T-helper 1 cell treated with Interleukin-12 subunit alpha and Interleukin-12 subunit beta and Interleukin-4 antibody, amounts not matched to agents 30 ng/mL and 1 ng/mL, for 36 hours (primary cell): ENCODE measurements around the gene MKNK2. TPM values are rescaled to one million over a fixed set of nuclear protein-coding genes. Genes with fewer than 3 reads are reported as not detected.
"Not testable (repeated sequence)": the region's sequence is repeated elsewhere in the genome, so short reads cannot be mapped to it uniquely, and the experiment has no call there.

ENCODE experiments used
- intact Hi-C: fragments of 100-400 bp; cut with micrococcal nuclease; formaldehyde crosslinking; loops from one replicate; pipeline ENCODE4 v1.15.1; 2024
- total RNA-seq: library from RNA; stranded (reverse); gene quantifications from 2 replicates; pipeline ENCODE4 v1.2.3, GENCODE V29; 2022

MKNK2 gene
- total RNA-seq, 1 donor from 2014 or later = 205 TPM

DNA sequence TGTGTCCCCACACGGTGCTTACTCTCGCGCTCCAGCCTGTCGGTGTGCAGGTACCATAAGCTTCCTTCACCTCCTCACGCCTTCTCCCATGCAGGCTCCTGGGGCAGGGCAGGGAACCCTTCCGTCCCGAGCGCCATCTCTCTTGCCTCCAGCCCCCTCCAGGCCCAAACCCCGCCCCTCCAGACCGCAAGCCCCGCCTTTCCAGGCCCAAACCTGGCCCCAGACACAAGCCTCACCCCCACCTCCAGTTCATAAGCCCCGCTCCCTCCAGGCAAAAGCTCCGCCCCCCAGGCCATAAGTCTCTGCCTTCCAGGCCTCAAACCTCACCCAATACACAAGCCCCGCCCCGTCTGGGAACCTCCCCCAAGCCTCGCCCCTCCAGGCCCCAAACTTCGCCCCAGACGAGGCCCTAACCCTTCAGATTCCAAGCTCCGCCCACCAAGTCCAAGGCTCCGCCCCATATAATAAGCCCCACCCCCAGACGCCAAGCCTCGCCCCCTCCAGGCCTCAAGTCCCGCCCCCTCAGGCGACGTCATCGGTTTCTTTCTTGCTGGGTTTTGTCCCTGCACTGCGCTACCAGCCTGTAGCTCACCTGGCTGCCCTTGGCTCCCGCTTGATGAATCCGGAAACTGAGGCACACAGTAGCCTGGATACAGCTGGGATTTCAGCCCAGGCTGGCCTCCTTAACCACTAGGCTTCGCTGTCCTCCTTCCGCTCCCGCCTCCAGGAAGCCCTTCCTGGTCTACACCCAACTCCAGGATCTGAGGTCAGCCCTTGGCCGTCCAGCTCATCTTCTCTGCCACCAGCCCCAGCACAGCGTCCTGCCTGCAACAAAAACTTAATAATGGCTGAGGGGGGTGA, 16.1 kb downstream of the MKNK2 start:
- intact Hi-C loops = loop anchor here (1.0 kb wide), 1 partner anchor 16 kb away; no protein-coding TSS in a partner anchor

DNA sequence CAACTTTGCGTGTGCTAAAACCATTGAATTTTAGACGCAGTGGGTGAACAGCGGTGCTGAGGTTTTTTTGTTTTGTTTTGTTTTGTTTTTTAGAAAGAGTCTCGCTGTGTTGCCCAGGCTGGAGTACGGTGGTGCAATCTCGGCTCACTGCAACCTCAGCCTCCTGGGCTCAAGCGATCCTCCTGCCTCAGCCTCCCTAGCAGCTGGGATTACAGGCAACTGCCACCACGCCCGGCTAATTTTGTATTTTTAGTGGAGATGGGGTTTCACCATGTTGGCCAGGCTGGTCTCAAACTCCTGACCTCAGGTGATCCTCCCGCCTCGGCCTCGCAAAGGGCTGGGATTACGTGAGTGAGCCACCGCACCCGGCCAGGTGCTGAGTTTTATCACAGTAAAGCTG, 16.8 kb downstream of the MKNK2 start:
- intact Hi-C loops = not testable (repeated sequence)

DNA sequence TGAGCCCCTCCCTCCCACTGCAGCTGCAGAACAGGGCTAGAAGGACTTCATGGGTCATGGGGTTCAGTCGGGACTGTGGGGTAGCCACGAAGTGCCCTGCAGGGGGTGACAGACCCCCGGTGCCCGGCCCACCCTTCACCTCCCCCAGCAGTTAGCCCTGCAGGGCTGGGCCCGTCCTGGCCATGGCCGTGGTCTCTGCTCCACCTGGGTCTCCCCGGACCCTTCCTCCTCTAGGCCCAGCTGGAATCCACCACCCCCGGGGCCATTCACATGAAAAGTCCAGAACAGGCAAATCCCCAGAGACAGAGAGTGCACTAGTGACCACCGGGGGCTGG, 17.3 kb downstream of the MKNK2 start:
- intact Hi-C loops = no loop called here

DNA sequence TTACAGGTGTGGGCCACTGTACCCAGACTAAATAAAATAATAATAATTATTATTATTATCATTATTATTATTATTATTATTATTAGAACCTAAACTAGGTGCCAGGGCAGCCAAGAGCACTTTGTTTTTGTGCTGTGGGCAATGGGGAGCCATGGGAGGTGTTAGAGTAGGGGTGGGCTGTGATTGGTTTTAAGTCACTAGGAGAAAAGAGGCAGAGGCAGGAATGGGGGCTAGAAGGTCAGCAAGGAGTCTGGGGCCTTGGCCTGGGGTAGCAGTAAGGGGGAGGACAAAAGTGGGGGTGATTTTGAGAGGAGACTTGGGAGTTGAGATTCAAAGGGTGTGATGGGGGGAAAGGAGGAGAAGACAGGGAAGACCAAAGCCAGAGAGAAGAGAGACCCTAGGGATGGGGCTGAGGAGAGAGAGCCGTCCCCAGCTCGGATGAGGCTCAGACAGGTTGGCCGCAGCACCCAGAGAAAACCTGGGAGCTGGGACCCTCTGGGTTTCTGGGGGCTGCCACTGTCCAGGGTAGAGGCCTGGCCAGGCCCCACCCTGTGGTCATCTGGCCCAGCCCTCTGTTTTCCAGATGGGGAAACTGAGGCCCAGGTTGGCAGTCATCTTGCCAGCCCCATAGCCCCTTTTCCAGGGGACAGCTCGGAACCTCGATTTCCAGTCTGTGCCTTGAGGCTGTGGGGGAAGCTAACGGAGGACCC, 17.8 kb downstream of the MKNK2 start:
- intact Hi-C loops = no loop called here

DNA sequence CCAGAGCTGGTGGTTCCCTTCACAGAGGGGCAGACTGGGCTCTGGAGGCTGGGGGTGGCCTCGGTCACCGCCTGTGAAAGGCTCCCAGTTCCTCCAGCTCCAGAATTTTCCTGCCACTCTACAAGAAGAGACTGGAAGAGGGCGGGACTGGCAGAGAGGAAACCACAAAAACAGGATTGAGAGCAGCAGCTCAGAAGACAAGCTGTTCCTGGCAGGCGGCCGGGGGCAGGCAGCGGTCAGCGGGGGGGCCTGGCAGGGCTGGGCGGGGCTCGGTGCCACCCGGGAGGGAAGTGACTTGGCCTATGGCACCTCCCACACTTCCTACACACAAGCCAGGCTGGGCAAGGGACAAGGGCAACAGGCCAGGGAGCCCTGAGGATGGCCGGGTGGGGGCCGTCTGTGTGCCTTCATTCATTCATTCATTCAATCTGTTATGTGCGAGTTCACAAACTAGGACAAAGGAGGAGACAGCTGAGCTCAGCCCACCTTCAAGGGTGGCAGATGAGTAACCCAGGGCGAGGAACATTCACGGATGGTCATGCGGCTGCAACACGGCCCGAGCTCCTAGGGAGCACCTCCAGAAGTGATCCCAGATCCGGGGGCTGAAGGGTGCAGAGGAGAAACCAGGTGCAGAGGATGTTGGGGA, 18.6 kb downstream of the MKNK2 start:
- intact Hi-C loops = no loop called here

DNA sequence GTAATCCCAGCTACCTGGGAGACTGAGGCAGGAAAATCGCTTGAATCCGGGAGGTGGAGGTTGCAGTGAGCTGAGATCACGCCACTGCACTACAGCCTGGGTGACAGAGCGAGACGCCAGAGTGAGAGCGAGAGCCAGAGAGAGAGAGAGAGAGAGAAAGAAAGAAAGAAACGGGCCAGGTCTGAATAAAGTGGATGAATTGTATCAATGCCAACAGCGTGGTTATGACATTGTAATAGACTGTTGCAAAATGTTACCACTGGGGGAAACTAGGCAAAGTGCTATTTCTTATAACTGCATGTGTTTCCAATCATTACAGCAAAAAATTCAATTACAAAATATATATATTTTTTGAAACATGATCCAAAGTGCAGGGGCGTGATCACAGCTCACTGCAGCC, 23.7 kb downstream of the MKNK2 start:
- intact Hi-C loops = no loop called here

DNA sequence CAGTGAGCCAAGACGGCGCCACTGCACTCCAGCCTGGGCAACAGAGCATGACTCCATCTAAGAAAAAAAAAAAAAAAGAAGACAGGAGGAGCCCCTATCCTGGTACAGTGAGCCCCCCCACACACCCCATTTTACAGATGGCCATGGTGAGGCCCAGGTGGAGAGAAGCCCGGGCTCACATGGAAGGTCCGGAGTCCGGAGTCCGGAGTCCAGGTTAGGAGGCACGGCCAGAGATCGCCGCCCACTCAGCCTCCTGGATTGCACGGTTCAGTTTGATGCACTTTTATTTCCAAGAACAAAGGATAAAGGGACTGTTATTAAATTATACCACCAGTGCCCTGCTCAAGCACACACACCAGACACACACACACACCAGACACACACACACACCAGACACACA, 24.3 kb downstream of the MKNK2 start:
- intact Hi-C loops = no loop called here

DNA sequence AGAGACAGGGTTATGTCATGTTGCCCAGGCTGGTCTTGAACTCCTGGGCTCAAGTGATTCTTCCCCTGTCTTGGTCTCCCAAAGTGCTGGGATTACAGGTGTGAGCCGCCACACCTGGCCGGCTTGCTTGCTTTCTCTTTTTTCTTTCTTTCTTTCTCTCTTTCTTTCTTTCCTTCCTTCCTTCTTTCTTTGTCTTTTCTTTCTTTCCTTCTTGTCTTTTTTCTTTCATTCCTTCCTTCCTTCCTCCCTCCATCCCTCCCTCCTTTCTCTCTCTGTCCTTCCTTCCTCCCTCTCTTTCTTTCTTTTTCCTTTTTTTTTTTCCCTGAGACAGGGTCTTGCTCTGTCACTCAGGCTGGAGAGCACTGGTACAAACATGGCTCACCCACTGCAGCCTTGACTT, 28.8 kb downstream of the MKNK2 start:
- intact Hi-C loops = no loop called here

DNA sequence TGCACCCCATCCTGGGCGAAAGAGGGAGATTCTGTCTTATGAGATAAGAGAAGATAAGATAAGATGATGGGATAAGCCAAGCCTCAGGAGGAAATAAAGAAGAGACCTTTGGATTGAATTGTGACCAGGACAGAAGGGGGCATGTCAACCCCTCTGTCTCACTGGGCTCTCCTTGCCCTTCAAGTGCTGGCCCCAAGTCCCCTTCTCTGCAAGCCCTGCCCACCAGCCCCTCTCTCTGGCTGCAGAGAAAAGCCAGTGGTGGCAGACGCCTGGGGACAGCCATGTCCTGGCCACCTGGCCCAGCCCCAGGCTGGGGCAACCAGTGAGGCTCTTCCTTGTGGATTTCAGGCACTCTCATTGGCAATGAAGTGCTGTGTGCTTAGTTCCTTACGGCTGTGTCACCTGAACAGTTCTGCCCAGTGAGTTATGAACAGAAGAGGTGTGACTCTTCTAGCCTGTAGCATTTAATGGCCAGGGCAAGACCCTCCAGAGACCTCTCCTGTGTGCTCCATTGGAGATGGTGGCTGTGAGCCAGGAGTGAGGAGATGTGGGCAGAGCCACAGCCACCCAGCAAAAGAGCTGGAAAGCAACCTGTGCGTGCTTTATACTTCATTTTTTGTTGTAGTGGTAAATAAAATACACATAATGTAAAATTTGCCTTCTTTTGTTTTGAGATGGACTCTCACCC, 29.4 kb downstream of the MKNK2 start:
- intact Hi-C loops = no loop called here

DNA sequence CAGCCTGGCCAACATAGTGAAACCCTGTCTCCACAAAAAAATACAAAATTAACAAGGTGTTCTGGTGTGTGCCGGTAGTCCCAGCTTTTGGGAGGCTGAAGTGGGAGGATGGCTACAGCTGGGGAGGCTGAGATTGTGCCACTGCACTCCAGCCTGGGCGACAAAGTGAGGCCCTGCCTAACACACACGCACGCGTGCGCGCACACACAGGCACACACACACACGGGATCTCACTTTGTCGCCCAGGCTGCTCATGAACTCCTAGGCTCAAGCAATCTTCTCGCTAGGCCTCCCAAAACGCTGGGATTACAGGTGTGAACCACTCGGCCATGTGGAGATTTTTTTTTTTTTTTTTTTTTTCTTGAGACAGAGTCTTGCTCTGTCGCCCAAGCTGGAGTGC, 32.3 kb downstream of the MKNK2 start:
- intact Hi-C loops = loop anchor here (1.0 to 2.0 kb wide), 8 partner anchors 17 to 133 kb away; partner anchors contain the start of genes AP3D1, IZUMO4, MKNK2 and MOB3A

DNA sequence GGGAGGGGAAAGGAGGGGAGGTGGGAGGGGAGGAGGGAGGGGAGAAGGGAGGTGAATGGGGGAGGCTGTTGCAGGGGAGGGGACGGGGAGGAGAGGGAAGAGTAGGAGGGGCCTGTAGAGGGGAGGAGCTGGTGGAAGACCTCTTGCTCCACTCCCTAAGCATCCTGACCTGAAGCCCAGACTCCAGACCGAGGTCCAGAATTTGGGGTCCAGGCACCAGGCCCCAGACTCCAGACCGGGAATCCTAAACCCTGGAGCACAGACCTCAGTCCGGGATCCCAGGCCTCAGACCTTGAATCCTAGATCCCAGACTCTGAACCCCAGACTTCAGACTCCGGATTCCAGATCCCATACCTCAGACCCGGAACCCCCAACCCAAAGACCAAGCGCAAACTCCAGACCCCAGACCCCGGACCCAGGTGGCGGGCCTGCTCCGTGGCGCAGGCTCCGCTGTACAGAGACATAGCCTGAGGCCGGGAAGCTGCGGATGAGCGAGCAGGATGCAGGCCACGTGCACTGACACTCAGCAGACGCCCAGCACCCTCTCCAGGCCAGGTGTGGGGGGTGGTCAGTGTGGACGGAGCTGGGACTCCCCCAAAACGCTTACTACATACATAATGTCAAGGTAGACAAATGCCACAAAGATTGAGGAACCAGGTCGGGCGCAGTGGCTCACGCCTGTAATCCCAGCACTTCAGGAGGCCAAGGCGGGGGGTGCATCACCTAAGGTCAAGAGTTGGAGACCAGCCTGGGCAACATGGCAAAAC, 34.8 kb downstream of the MKNK2 start:
- intact Hi-C loops = no loop called here

DNA sequence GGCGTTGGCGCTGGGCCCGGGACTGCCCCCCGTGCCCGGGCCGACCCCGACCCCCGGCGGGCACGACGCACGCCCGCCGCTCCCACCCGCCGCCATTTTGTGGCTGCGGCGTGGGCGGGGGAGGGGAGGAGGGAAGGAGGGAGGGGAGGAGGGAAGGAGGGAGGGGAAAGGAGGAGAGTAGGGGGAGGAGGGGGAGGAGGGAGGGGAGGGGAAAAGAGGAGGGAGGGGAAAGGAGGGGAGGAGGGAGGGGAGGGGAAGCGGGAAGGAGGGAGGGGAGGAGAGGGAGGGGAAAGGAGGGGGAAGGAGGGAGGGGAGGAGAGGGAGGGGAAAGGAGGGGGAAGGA, 35.5 kb downstream of the MKNK2 start, which contains the start of gene BTBD2:
Gene BTBD2, minus strand, starts transcription at position 107 of the 343 bp plus-strand sequence. Its CDS starts 11 bp downstream, at position 96.
- intact Hi-C loops = no loop called here

DNA sequence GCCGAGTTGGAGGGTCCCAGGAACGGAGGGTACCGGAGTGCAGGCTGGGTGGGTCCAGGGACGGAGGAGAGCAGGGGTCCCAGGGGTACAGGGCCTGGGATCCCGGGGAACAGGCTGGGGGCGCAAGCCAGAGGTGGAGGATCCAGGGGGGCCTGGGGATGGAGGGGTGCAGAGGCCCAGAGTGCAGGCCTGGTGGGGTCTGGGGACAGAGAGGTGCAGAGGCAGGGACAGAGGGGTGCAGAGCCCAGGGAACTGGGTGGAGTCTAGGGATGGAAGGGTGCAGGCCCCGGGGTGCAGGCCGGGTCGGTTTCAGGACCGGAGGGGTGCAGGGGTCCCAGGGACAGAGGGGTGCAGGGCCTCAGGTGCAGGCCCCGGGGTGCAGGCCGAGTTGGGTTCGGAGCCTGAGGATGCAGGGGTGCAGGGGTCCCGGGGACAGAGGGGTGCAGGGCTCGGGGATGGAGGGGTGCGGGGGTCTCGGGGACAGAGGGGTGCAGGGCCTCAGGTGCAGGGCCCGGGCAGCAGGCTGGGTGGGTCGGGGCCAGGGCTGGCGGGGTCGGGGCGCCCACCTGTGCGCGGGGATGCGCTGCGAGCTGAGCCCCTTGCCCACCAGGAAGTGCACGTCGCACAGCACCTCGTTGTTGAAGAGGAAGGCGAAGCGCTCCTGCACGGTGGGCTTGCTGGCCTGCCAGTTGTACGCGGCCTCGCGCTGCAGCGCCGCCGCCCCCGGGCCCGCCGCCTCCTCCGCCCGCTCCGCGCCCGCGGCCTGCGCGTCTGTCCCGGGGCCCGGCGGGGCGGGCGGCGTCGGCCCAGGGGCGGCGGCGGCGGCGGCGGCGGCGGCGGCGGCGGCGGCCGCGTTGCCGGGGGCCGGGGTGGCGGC, 36.1 kb downstream of the MKNK2 start:
- intact Hi-C loops = no loop called here

DNA sequence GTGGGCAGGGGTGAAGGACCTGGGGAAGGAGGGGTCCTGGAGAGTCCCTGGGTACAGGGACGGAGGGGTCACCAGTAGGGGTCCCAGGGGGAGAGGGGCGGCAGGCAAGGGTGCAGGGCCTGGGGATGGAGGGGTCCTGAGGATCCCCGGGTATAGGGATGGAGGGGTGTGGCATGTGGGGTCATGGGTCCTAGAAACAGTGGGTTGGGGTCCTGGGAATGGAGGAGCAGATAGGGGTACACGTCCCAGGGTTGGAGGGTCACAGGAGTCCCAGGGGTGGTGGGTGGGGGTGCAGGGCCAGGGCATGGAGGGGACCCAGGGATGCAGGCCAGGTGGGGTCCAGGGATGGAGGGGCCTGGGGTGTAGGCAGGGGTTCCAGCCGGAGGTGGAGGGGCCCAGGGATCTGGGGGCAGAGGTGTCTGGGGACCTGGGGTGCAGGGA, 36.9 kb downstream of the MKNK2 start:
- intact Hi-C loops = no loop called here

DNA sequence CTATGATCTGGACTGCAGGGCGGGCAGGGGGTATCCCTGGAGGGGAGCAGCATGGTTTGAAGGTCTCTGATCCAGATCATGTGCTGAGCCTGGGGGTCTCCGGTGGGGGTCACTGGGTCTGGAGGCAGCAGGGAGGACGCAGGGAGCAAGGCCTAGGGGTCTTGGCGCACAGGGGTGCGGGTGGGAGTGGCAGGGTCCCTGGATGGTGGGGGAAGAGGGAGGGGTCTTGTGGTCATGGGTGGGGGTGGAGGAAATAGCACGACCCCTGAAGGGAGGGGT, 37.4 kb downstream of the MKNK2 start:
- intact Hi-C loops = no loop called here

DNA sequence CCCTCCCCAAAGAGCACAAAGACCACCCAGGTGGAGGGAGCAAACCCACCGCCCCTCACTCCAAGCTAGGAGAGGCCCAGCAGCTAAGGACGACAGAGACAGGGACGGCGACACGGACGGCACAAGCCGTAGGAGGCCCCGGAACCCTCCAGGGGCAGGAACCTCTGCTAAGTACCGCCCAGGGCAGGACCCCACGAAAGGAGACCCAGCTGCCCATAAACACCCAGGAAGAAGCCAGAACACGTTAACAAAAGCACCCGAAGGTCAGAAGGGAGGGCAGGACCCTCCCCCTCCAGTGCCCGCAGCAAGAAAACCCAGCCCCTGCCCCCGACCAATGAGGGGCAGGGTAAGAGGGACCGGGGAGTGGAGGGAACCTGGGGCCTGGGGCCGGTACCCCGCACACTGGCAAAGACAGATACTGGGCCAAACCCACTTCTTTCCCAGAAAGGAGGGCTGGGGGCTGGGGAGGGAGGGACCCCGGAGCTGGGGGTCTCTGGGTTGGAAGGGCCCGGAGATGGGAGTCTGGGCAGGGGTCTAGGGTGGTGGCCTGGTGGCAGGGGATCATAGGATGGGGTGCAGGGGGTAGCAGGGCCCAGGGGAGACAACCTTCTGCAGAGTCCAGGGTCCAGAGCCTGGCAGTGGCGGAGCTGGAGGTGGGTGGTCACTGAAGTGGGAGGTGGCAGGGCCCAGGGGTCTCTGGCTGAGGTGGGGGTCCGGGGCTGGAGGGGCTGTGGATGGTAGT, 37.9 kb downstream of the MKNK2 start:
- intact Hi-C loops = no loop called here

DNA sequence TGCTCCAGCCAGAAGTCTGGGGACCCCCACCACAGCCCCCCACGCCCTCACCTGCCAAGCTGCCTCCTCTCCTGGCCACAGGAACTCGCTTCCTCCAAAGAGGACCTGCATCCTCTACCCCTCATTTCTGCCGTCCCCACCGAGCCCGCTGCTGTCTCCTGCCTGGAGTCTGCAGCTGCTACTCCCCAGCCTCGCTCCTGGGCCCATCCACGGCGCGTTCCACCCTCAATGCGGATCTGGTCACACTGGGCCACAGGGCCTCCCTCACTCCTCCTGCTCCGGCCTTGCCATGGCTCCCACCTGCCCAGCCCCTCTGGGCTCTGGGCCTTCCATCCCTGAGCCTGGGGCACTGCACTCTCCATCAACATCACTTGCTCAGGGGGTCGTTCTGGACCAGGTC, 39.9 kb downstream of the MKNK2 start:
- intact Hi-C loops = no loop called here

DNA sequence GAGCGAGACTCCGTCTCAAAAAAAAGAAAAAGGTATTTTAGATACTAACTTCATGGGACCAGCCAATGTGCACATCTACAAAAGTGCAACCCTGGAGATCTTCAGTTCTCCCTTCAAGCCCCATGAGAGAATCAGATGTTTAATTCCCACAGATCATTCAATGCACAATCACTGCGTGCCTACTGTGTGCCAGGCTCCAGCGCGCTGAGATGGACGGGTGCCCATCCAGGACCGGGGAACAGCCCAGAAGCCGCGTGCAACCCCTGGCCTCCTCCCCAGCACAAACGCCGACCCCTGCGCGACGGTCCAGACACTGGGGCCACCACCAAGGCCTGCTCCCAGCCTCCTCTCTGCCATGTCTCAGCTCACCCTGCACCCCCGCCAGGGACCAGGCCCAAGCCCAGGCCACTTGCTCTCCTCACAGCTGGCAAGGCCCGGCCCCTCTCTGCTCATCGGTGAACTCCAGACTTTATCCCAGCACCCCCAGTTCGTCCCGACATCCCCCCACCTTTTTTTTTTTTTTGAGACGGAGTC, 40.8 kb downstream of the MKNK2 start:
- intact Hi-C loops = no loop called here

DNA sequence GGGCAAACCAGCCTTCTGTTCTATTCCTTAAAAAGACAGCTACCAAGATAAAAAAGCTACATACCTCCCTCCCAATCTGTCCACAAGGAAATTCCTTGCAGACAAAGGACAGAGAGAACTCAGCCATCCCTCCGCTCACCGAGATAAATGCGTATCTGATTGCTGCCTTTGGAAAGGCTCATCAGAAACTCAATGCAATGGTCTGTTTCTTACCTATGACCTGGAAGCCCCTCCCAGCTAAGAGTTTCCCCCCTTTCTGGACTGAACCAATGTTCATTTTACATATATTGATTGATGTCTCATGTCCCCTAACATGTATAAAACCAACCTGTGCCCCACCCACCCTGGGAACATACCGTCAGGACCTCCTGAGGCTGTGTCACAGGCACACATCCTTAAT, 47.2 kb downstream of the MKNK2 start:
- intact Hi-C loops = no loop called here
